Astrocyte (in vitro differentiated cells and primary cell): ENCODE data around the gene FOXJ3. TPM values are rescaled to one million over a fixed set of nuclear protein-coding genes. Genes with fewer than 3 reads are reported as not detected.

Experiments
- DNase-seq: peaks from one replicate; pipeline ENCODE4 v3.0.0-alpha.2; 2010; ENCODE audit warnings: low read depth
- FAIRE-seq: peaks from 2 replicates; lab custom pipeline; 2011; peaks lifted over from hg19 to GRCh38; lab: Jason Lieb, UNC
- H2AFZ ChIP-seq: 2 replicates; pipeline ENCODE4 v1.6.0; 2012; ENCODE audit warnings: low read depth, low read length, inconsistent platforms
- H3K27ac ChIP-seq: 2 replicates; pipeline ENCODE4 v1.5.1; 2011; ENCODE audit warnings: low read depth, low read length, inconsistent platforms
- H3K27me3 ChIP-seq: 2 replicates; pipeline ENCODE4 v1.6.0; 2011; ENCODE audit warnings: low read length, inconsistent platforms; ENCODE audit not compliant: insufficient read depth
- H3K36me3 ChIP-seq: 2 replicates; pipeline ENCODE4 v1.5.1; 2011; ENCODE audit warnings: low read length, inconsistent platforms; ENCODE audit not compliant: insufficient read depth
- H3K4me1 ChIP-seq: 2 replicates; pipeline ENCODE4 v1.5.1; 2011; ENCODE audit warnings: low read length, inconsistent platforms; ENCODE audit not compliant: insufficient read depth
- H3K4me2 ChIP-seq: 2 replicates; pipeline ENCODE4 v1.6.0; 2012; ENCODE audit warnings: low read length, inconsistent platforms
- H3K4me3 ChIP-seq: 2 replicates; pipeline ENCODE4 v1.5.1; 2011; ENCODE audit warnings: low read depth, mild to moderate bottlenecking, low read length, inconsistent platforms; ENCODE audit not compliant: insufficient read depth
- H3K79me2 ChIP-seq: 2 replicates; pipeline ENCODE4 v1.6.0; 2012; ENCODE audit warnings: mild to moderate bottlenecking, low read length, inconsistent platforms; ENCODE audit not compliant: insufficient read depth
- H3K9ac ChIP-seq: 2 replicates; pipeline ENCODE4 v1.6.0; 2012; ENCODE audit warnings: mild to moderate bottlenecking, low read length, inconsistent platforms
- H3K9me3 ChIP-seq: 2 replicates; pipeline ENCODE4 v1.5.1; 2012; ENCODE audit warnings: low read depth, mild to moderate bottlenecking, low read length, inconsistent platforms; ENCODE audit not compliant: insufficient read depth
- H4K20me1 ChIP-seq: 2 replicates; pipeline ENCODE4 v1.6.0; 2012; ENCODE audit warnings: low read length, inconsistent platforms; ENCODE audit not compliant: insufficient read depth
- H3K27ac Mint-ChIP-seq: one replicate; pipeline ENCODE4 v1.8.0; 2021; ENCODE audit warnings: mild to moderate bottlenecking, mixed read lengths; ENCODE audit not compliant: unreplicated experiment
- H3K27me3 Mint-ChIP-seq: one replicate; pipeline ENCODE4 v1.8.0; 2021; ENCODE audit warnings: low read depth, mixed read lengths; ENCODE audit not compliant: unreplicated experiment
- H3K36me3 Mint-ChIP-seq: one replicate; pipeline ENCODE4 v1.8.0; 2021; ENCODE audit warnings: low read depth, mixed read lengths; ENCODE audit not compliant: unreplicated experiment
- H3K4me1 Mint-ChIP-seq: one replicate; pipeline ENCODE4 v1.8.0; 2021; ENCODE audit warnings: low read depth, mixed read lengths; ENCODE audit not compliant: unreplicated experiment
- H3K4me3 Mint-ChIP-seq: one replicate; pipeline ENCODE4 v1.8.0; 2021; ENCODE audit warnings: mild to moderate bottlenecking, moderate library complexity, mixed read lengths; ENCODE audit not compliant: unreplicated experiment
- H3K9me3 Mint-ChIP-seq: one replicate; pipeline ENCODE4 v1.8.0; 2021; ENCODE audit warnings: mild to moderate bottlenecking, mixed read lengths; ENCODE audit not compliant: unreplicated experiment
- EZH2 ChIP-seq: IDR thresholded peaks from 2 replicates; pipeline ENCODE4 v1.6.1; 2012; ENCODE audit warnings: mild to moderate bottlenecking, low read length, inconsistent platforms; ENCODE audit not compliant: insufficient read depth
- total RNA-seq: library from RNA; stranded (reverse); gene quantifications from 2 replicates; pipeline ENCODE4 v1.2.1, GENCODE V29; 2021
- TF ChIP-seq, protein P1 (sequence below): IDR thresholded peaks from 2 replicates; pipeline ENCODE4 v1.5.1; 2011; ENCODE audit warnings: low read depth, mild to moderate bottlenecking, inconsistent platforms, low read length, moderate library complexity; ENCODE audit not compliant: insufficient read depth

Gene FOXJ3
- total RNA-seq, 1 donor from 2014 or later = 41.9 TPM

DNA sequence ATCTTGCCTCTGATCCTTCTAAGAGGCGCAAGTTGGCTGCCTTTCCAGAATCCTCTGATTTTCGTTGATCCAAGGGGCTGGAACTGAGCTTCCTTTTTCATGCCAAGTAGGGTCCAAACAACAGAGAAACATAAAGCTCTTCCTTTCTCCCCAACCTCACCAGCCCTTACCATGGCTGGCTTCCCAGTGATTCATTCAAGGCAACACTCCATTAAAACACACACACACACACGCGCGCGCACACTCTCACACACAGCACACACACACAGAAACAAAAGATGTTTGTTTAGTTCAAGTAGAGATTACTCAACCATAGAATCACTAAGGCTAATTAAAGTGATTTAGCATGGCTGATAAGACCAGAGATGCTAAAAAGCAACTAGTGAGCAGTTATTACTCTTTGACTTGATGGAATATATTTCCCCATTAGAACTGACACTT is 157.5 kb downstream of the FOXJ3 start:
- peaks cover 22% of the 10 kb centered on the region for H3K4me1 ChIP-seq
- DNase-seq (peak; percentile 88), FAIRE-seq (no peak)
- Mint-ChIP-seq H3K27ac (no peak overlapping the region), H3K36me3 (peaks cover 8% of the 10 kb centered on the region), H3K4me3 (no peak overlapping the region), H3K9me3 (no peaks in the 10 kb centered on the region), H3K27me3 (no peaks in the 10 kb centered on the region), H3K4me1 (peaks cover 9% of the 10 kb centered on the region)
- H4K20me1 ChIP-seq = peaks cover 28% of the 10 kb centered on the region
- H3K36me3 ChIP-seq = peaks cover 3% of the 10 kb centered on the region
- H3K27ac ChIP-seq = peak overlapping the region; percentile 12
- H3K4me3 ChIP-seq = no peak overlapping the region
- no peak overlapping the region for H2AFZ ChIP-seq
- no peaks in the 10 kb centered on the region for H3K79me2 ChIP-seq
- no peaks in the 10 kb centered on the region for H3K9me3 ChIP-seq
- no peak for TF ChIP-seq EZH2
- TF ChIP-seq, protein P1, sequence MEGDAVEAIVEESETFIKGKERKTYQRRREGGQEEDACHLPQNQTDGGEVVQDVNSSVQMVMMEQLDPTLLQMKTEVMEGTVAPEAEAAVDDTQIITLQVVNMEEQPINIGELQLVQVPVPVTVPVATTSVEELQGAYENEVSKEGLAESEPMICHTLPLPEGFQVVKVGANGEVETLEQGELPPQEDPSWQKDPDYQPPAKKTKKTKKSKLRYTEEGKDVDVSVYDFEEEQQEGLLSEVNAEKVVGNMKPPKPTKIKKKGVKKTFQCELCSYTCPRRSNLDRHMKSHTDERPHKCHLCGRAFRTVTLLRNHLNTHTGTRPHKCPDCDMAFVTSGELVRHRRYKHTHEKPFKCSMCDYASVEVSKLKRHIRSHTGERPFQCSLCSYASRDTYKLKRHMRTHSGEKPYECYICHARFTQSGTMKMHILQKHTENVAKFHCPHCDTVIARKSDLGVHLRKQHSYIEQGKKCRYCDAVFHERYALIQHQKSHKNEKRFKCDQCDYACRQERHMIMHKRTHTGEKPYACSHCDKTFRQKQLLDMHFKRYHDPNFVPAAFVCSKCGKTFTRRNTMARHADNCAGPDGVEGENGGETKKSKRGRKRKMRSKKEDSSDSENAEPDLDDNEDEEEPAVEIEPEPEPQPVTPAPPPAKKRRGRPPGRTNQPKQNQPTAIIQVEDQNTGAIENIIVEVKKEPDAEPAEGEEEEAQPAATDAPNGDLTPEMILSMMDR = no peak
- H3K9ac ChIP-seq = no peak overlapping the region
- no peaks in the 10 kb centered on the region for H3K27me3 ChIP-seq
- peak overlapping the region; percentile 8 for H3K4me2 ChIP-seq

DNA sequence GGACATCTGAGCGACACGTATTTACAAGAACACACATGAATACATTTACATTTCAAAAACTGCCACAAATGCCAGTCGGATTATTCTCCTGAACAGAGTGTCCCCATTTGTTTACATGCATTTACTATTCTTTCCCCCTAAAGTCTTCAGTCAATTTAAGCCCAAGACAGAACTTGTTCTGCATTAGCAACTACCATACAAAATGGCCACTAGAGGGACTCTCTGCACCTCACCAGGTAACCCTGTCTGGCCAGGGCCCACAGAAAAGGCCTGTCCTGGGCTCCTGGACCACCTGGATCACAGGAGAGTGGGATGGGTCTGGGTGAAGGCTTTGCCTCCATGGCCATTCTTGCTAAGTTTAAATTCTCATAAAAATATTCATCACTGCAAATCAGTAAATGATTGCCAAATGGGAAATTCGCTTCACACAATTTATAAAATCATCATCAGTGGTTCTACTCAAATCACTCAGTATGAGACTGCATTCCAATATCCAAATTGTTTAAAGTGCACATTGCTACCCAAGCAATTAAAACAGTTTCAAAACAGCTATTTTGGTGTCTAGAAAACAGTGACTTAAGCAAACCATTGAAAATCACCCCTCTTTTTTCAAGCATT is 158.0 kb downstream of the FOXJ3 start:
- Mint-ChIP-seq H3K9me3 (no peaks in the 10 kb centered on the region), H3K27ac (no peak overlapping the region), H3K4me3 (no peak overlapping the region), H3K36me3 (peaks cover 8% of the 10 kb centered on the region), H3K4me1 (peaks cover 12% of the 10 kb centered on the region), H3K27me3 (no peaks in the 10 kb centered on the region)
- H3K4me2 ChIP-seq = peak overlapping the region; percentile 8
- H3K9me3 ChIP-seq = no peaks in the 10 kb centered on the region
- no peak overlapping the region for H3K9ac ChIP-seq
- no peak overlapping the region for H2AFZ ChIP-seq
- DNase-seq (peak; percentile 35), FAIRE-seq (no peak)
- no peaks in the 10 kb centered on the region for H3K79me2 ChIP-seq
- H3K4me3 ChIP-seq = no peak overlapping the region
- TF ChIP-seq, protein P1 = peak; percentile 81
- no peak for TF ChIP-seq EZH2
- H4K20me1 ChIP-seq = peaks cover 28% of the 10 kb centered on the region
- peaks cover 3% of the 10 kb centered on the region for H3K36me3 ChIP-seq
- H3K27me3 ChIP-seq = no peaks in the 10 kb centered on the region
- H3K27ac ChIP-seq = no peak overlapping the region
- peaks cover 22% of the 10 kb centered on the region for H3K4me1 ChIP-seq
